PC-9 (cell line): Measurements from ENCODE around the gene MAGEB3. TPM values are rescaled to one million over a fixed set of nuclear protein-coding genes. Genes with fewer than 3 reads are reported as not detected.

Experiments
- BruUV-seq: library from RNA; stranded (reverse); fragments of 400-500 nt; replicated peaks from 2 replicates; lab custom pipeline; 2021; lab: Mats Ljungman, UMichigan
- CTCF ChIA-PET: fragments of 300-600 bp; sonication (Branson Sonifier 250); formaldehyde crosslinking; loops from one replicate; lab custom pipeline; 2022; ENCODE audit warnings: antibody characterized with exemption; lab: Charles Lee
- POLR2A ChIA-PET: fragments of 300-600 bp; sonication (Branson Sonifier 250); formaldehyde crosslinking; loops from one replicate; lab custom pipeline; 2022; ENCODE audit warnings: antibody characterized with exemption; ENCODE audit not compliant: unreplicated experiment; lab: Charles Lee
- DNase-seq, 2 experiments: peaks; one replicate each; pipeline versions ENCODE4 v3.0.0 to v3.0.0-alpha.2; 2015 to 2022; ENCODE audit warnings: mixed read lengths in 1 of 2
- H2AFZ ChIP-seq: fragments of 200-600 bp; sonication (generic); 2 replicates; pipeline ENCODE4 v1.8.1; 2017; ENCODE audit warnings: antibody characterized with exemption
- H3F3A ChIP-seq: fragments of 200-600 bp; sonication (generic); 2 replicates; pipeline ENCODE4 v1.8.1; 2017; ENCODE audit warnings: antibody characterized with exemption, mild to moderate bottlenecking, low read depth; ENCODE audit not compliant: insufficient read depth
- H3K27ac ChIP-seq: fragments of 200-600 bp; sonication (generic); 2 replicates; pipeline ENCODE4 v1.6.1; 2016; ENCODE audit warnings: mixed run types
- H3K27me3 ChIP-seq: fragments of 200-600 bp; sonication (generic); 2 replicates; pipeline ENCODE4 v1.6.1; 2016; ENCODE audit warnings: low read depth, mixed run types; ENCODE audit not compliant: insufficient read depth
- H3K36me3 ChIP-seq: fragments of 200-600 bp; sonication (generic); 2 replicates; pipeline ENCODE4 v1.6.1; 2016; ENCODE audit warnings: low read depth, mixed run types
- H3K4me1 ChIP-seq: fragments of 200-600 bp; sonication (generic); replicated peaks from 2 replicates; pipeline ENCODE4 v1.6.1; 2016; ENCODE audit warnings: mixed run types; ENCODE audit not compliant: insufficient read depth
- H3K4me2 ChIP-seq: fragments of 200-600 bp; sonication (generic); 2 replicates; pipeline ENCODE4 v1.6.1; 2017; ENCODE audit warnings: mixed run types
- H3K4me3 ChIP-seq: fragments of 200-600 bp; sonication (generic); 2 replicates; pipeline ENCODE4 v1.6.1; 2016; ENCODE audit warnings: mixed run types
- H3K79me2 ChIP-seq: fragments of 200-600 bp; sonication (generic); 2 replicates; pipeline ENCODE4 v1.6.1; 2017; ENCODE audit warnings: low read depth, mixed run types
- H3K9me2 ChIP-seq: fragments of 200-600 bp; sonication (generic); 2 replicates; pipeline ENCODE4 v1.8.1; 2017; ENCODE audit warnings: mild to moderate bottlenecking; ENCODE audit not compliant: insufficient read depth
- H3K9me3 ChIP-seq: fragments of 200-600 bp; sonication (generic); 2 replicates; pipeline ENCODE4 v1.8.1; 2016; ENCODE audit warnings: low read depth; ENCODE audit not compliant: insufficient read depth
- H4K20me1 ChIP-seq: fragments of 200-600 bp; sonication (generic); 2 replicates; pipeline ENCODE4 v1.8.1; 2017; ENCODE audit not compliant: insufficient read depth
- CTCF ChIP-seq: fragments of 200-600 bp; sonication (generic); conservative IDR thresholded peaks from 2 replicates; pipeline ENCODE4 v1.6.1; 2017; ENCODE audit warnings: mixed run types, antibody characterized with exemption, mild to moderate bottlenecking, moderate library complexity
- EZH2 ChIP-seq: fragments of 200-600 bp; sonication (generic); IDR thresholded peaks from 2 replicates; pipeline ENCODE4 v1.8.0; 2017; ENCODE audit warnings: antibody characterized with exemption, low read depth
- intact Hi-C: fragments of 100-400 bp; cut with micrococcal nuclease; formaldehyde crosslinking; loops from one replicate; pipeline ENCODE4 v1.10.0; 2022; ENCODE audit not compliant: unreplicated experiment
- total RNA-seq: library from RNA; stranded (reverse); gene quantifications from 2 replicates; pipeline ENCODE4 v1.2.3, GENCODE V29; 2021

MAGEB3 gene
- total RNA-seq, 1 experiment from 2014 or later, result not detected

- H3K27me3 ChIP-seq, result no peaks in the 10 kb centered on the region
- no peaks in the 10 kb centered on the region for H3F3A ChIP-seq
- no peaks in the 10 kb centered on the region for H3K9me3 ChIP-seq
- ChIA-PET POLR2A (no interaction called here), CTCF (interaction anchor here (0.6 to 0.7 kb wide), 4 partner anchors 109 to 659 kb away, joined by 3 read pairs; no protein-coding TSS in a partner anchor)
- H3K4me3 ChIP-seq, result no peak overlapping the region
- H3K4me1 ChIP-seq, result no peaks in the 10 kb centered on the region
- no peaks in the 10 kb centered on the region for H3K36me3 ChIP-seq
- H4K20me1 ChIP-seq, result no peaks in the 10 kb centered on the region
- no peak for DNase-seq
- no peak overlapping the region for H3K4me2 ChIP-seq
- BruUV-seq, result no TSS peak
- TF ChIP-seq EZH2 (no peak), CTCF (peak; percentile 65)
- H2AFZ ChIP-seq, result no peak overlapping the region
- no peaks in the 10 kb centered on the region for H3K9me2 ChIP-seq
- no peak overlapping the region for H3K27ac ChIP-seq
- intact Hi-C loops, result loop anchor here (5.0 kb wide), 1 partner anchor 54 kb away; no protein-coding TSS in a partner anchor
- no peaks in the 10 kb centered on the region for H3K79me2 ChIP-seq
These were observed 34.1 kb upstream of the MAGEB3 start for GRCh38 chrX:30196322-30196721.

- CTCF ChIA-PET, result no interaction called here
- no TSS peak for BruUV-seq
These were observed 18.3 kb upstream of the MAGEB3 start for GRCh38 chrX:30212172-30212571.

GRCh38 chrX:30215357-30215843 is 15.1 kb upstream of the MAGEB3 start, which contains the start of gene MAGEB2:
Gene MAGEB2, plus strand, starts transcription at chrX:30215563. Its CDS starts 3,018 bp downstream, at chrX:30218581.
- BruUV-seq, result no TSS peak
- DNase-seq, result no peak

More at GRCh38 chrX:30212172-30212571, 18.3 kb upstream of the MAGEB3 start:
- H3K4me1 ChIP-seq, result no peaks in the 10 kb centered on the region
- no peaks in the 10 kb centered on the region for H3K79me2 ChIP-seq
- intact Hi-C loops, result no loop called here
- H3K27me3 ChIP-seq, result no peaks in the 10 kb centered on the region
- POLR2A ChIA-PET, result no interaction called here
- no peak overlapping the region for H3K4me2 ChIP-seq
- H3K4me3 ChIP-seq, result no peak overlapping the region
- DNase-seq, result no peak
- H4K20me1 ChIP-seq, result no peaks in the 10 kb centered on the region
- TF ChIP-seq CTCF, result no peak
- TF ChIP-seq EZH2, result no peak
- H3K9me3 ChIP-seq, result no peaks in the 10 kb centered on the region
- no peak overlapping the region for H3K27ac ChIP-seq
- H3F3A ChIP-seq, result no peaks in the 10 kb centered on the region
- H3K9me2 ChIP-seq, result no peaks in the 10 kb centered on the region
- no peak overlapping the region for H2AFZ ChIP-seq
- no peaks in the 10 kb centered on the region for H3K36me3 ChIP-seq

More at GRCh38 chrX:30215357-30215843, 15.1 kb upstream of the MAGEB3 start, which contains the start of gene MAGEB2:
- Histone ChIP-seq H3K9me3 (no peaks in the 10 kb centered on the region), H3K36me3 (no peaks in the 10 kb centered on the region), H4K20me1 (no peaks in the 10 kb centered on the region), H3K4me3 (no peak within 1 kb of the TSS), H3K27me3 (no peaks in the 10 kb centered on the region), H3K9me2 (no peaks in the 10 kb centered on the region), H3K4me2 (no peak within 1 kb of the TSS), H3F3A (no peaks in the 10 kb centered on the region), H3K27ac (no peak within 1 kb of the TSS), H3K4me1 (no peaks in the 10 kb centered on the region), H3K79me2 (no peaks in the 10 kb centered on the region), H2AFZ (no peak within 1 kb of the TSS)
- no peak for TF ChIP-seq CTCF
- TF ChIP-seq EZH2, result no peak
- intact Hi-C loops, result no loop called here
- CTCF ChIA-PET, result no interaction called here
- POLR2A ChIA-PET, result no interaction called here
